Epidermal melanocyte (primary cell): ENCODE measurements around the gene GALNT10.
"Not testable (repeated sequence)": the region's sequence is repeated elsewhere in the genome, so short reads cannot be mapped to it uniquely, and the experiment has no call there.

ENCODE experiments used
- DNase-seq: peaks from one replicate; pipeline ENCODE4 v3.0.0; 2011; ENCODE audit warnings: low spot score; ENCODE audit not compliant: insufficient read length

GALNT10 gene

DNA sequence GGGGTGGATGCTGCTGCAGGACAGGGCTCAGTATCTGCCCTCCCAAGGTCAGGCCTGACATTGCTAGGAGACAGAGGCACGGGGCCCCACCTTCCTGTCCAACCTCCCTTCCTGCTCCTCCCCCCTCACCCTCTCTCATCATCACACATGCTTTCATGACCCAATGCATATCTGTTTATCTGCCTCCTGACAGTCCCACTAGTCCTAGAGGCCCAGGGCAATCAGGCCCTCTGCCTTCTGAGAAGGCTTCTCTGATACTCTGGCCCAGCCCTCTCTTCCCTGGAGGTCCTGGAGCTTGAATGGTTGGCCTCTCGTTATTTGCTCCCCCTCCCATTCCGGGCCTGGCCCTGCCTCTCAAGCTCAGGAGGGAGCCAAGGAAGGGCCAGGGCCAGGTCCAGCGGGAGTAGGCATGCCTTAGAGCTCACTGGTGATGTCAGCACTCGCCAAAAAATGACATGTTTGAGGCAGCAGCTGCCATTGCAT, 164.6 kb downstream of the GALNT10 start:
- DNase-seq, result no peak

DNA sequence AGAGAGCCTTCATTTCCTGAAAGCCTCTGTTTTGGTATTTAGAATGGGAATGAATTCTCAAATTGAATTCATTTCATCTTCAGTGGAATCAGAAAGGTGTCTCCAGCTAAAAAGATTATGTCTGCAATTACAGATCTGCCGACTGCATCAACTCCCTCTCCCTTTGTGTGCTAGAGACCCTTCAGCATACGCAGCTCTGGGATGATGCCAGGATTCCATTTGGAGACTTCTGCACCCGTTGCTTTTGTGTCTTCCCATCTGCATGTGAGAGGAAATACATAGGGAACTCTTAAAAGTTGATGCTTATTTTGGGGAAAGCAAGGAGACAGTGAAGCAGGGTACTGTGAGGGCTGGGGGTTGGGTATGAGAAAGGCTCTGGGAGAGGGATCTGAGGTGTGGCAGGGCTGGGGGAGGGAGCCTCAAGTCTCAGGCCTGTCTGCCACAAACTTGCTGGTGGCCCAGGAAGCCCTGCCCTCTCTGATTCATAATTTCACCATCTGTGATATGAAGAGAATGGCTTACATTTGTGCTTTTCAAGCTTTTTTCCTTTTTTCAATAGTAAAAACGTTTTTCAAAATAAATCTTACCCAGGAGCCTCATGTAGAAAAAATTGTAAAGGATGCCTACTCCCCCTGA, 165.6 kb downstream of the GALNT10 start:
- DNase-seq, result no peak

DNA sequence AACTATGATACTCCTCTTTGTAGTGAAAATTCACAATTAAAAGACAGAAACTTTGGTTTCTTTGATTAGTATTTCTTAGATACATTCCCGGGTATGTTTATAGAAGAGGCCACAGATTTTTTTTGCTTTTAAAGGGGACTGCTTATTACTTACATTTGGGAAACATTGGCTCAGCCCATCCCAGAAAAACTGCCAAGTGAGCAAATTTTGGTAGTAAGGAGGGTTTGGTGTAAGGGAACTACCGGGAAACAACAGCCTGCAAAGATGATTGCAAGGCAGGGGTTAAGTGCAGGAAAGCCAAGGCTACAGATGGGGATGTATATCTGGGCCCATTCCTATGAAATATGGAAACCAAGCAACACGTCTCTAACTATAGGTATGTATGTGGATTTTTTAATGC, 166.4 kb downstream of the GALNT10 start:
- no peak for DNase-seq

DNA sequence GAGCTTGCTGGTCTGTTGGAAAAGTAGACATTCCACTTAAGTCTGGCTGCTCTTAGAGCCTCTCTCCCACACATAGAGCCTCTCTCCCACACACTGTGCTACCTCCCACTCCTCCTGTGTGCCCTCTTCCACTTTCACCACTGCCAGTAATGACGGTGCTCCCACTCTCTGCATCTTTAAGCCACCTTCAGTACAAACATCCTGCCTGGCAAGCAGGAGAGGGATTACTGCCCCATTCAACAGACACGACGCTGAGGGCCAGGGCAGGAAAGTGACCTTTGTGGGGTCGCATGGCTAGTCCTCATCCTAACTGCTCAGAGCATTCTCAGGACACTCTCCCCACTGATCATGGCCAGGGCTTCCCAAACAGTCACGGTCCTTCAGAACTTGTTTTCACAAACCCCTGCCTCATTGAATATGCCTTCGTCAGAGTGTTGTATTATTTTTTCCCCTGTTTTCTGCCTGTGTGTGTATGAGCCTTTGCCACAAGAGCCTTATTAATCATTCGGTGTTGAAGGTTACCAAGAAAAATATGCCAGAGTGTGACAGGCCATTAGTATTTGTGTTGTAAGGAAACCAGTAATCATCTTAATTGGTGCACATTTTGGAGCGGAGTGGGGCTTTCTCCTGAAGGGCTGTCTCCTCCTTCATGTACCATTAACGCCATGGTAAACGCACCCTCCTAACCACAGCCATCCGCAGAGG, 168.1 kb downstream of the GALNT10 start:
- no peak for DNase-seq

DNA sequence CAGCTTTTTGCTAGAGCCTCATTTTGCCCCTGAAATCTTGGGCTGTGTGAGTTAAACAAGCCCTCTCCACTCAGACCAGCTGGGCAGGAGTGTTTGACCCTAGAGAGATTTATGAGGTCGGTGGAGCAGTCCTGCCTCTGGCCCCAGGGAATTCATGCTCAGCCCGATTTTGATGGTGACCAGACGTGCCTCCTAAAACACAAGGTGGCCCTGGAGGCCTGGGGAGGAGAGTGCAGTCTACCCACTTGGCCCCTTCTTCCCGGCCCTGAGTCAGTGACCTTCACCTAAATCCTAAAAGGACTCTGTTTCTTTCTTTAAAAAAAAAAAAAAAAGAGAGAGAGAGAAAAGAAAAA, 168.7 kb downstream of the GALNT10 start:
- no peak for DNase-seq

DNA sequence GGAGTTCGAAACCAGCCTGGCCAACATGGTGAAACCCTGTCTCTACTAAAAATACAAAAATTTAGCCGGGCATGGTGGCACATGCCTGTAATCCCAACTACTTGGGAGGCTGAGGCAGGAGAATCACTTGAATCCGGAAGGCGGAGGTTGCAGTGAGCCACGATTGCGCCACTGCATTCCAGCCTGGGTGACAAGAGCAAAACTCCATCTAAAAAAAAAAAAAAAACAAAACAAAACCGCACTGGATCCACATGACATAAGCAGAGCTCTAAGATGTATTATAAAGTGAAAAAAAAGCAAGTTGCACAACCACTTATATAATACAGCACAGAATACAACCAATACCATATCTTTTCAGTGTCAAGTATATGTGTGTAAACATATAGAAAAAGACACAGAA, 169.7 kb downstream of the GALNT10 start:
- DNase-seq, result not testable (repeated sequence)

DNA sequence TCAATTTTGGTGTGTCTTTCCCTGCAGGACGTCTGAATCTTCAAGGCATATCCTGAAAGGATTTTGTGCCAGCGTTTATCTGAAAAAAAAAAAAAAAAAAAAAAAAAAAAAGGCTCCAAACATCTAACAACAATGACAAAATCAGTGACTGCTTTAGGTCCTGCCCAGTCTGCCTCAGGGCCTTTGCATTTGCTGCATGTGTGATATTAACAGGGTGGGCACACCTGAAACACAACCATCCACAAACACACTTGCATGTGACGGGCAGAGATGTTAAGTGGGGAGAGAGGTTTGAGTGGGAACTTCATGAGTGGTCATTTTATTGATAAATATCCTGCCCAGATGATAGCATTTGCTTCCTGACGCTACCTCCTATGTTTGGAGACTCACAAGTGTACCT, 172.9 kb downstream of the GALNT10 start:
- DNase-seq, result no peak

DNA sequence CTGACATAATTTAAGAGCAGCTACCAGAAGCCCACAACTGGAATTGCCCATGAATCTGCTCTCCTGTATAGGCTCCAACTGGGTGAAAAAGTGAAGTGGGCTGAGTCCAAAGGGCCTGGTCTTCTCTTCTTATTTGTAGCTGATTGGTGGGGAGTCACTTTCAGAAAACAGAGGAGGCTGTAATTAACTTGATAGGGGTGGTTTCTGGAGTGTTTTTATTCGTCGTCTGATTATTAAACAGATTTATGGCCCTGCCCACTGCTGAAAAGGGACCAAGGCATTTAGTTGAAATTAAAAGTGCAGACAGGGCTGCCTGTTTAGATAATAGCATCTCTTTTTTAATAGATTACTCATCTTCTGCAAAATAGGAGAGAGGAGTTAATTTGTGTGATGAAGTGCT, 174.2 kb downstream of the GALNT10 start:
- no peak for DNase-seq

DNA sequence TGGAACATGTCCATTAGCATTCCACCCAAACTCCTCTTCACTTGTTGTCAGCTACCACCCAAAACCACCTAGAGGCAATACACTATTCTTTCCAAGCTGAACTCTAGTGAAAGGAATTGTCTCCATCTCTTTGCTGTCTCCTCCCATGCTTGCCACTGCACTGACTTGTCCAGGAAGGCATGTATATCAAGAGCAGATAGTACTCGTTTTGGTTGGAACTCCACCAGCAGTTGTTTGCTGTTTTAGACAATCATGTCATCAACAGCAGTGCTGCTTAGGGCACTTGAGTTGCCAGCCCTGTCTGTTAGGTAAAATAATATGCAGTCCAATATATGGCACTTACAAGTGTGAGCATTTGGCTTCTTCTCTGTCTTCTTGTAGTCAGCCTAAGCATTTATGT, 175.3 kb downstream of the GALNT10 start:
- no peak for DNase-seq

DNA sequence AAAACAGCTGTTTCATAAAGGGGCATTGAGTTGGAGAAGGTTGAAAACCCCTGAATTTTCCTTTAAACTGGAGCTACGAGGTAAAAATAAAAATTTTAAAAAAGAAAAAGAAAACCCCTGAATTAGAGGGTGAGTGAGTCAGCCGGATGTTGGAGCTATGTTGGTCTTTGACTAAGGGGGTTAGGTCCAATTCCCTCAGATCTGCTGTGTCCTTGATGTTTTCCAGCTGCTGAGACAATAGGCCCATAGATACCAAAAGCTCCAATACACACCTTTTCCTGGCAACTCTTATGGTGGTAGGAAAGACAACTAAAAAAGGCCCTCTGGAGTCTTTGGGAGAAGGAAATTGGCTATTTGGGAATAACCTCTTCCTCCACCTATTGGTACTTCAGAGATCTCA, 175.8 kb downstream of the GALNT10 start:
- DNase-seq, result no peak

DNA sequence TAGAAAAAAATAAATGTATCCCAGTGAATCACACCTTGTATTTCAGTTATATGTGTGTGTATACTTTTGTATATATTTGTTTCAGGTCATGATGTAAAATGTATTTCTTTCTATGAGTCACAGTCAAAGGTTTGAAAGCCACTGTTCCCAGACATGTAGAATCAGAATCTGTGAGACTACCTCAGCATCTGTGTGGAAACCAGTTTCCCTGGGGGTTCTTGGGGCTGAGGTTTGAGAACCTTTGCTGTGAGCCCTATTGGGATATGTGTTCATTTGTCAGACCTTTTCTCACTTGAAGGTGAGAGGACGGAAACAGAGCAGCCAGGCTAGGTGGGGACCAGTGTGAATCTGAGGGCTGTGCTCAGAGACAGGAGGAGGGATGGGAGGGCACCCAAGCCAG, 176.6 kb downstream of the GALNT10 start:
- DNase-seq, result no peak

DNA sequence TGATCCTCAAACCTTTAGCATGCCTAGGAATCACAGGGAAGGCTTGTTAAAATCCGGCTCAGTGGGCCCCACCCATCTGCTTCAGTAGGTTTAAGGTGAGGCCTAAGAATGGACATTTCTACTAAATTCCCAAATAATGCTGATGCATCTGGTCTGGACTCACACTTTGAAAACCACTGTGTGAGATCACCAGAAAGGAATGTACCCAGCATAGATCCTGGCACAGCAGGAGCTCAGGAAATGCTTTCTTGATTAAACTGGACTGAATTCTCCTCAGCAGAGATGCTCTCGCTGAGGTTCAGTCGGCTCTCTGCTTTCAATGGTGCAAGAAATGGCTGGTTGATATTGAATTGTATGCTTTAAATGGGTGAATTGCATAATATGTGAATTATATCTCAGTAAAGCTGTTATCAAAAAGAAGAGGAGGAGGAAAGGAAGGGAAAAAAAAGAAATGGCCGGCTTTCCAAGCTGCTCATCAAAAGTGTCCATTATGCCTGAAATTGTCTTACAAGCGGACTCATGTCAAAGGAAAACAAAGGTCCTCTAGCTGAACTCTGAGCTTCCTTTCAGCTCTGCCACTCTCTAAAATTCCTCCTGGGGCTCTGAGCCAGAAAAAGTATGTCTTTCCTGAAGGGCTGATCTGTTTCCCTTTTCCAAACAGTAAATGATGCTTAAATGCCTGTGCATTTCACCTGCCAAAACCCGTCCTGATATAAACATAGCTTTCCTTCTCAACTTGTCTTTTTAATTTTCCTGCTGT, 177.7 kb downstream of the GALNT10 start:
- peak; percentile 79 for DNase-seq

DNA sequence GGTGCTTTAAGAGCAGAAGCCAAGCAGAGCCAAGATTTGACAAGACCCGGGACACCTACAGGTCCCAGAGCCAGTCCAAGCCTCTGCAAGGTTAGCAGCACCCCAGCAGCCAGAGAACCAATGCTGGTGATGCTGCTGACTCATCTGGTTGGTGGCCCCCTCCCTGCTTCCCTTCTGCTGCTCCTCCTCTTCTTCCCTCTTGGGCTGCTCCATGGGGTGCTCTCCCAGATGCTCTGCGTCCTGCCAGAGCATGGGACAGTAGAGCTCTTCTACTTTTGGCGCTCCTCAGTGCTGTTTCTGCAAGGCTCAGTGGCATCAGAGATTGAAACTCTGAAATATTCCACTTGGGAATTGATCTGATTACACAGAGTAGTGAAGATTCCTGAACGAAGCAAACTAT, 179.1 kb downstream of the GALNT10 start:
- no peak for DNase-seq

DNA sequence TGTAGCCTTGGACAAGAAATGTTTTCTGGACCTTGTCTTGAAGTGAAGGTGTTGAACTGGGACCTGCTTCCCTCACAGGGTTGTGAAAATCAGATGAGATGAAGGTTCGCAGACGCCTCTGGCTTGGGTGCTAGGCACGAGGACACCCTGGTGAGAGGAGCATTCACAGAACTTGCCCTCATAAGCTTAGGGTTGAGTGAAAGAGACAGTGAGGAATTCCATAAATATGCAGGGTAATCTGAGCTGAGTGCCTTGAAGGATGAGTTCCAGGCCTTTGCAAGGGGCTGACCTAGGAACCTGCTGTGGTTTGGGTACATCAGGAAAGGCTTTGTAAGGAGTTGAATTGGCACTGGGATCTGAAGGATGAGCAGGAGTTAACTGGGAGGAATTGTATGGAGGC, 179.6 kb downstream of the GALNT10 start:
- no peak for DNase-seq

DNA sequence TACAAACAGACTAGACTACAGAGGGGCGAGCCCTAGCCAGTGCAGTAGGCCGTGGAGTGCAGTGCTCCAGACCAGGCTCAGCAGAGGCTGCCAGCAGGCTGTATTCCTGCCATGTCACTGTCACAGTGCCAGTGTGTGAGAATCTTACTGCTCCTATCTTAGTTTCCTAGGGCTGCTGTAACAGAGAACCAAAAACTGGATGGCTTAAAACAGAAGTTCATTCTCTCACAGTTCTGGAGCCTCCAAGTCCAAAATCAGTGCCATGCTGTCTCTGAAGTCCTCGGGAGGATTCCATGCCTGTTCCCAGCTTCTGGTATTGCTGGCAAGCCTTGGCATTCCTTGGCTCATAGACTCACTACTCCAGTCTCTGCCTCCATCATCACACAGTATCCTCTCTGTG, 180.3 kb downstream of the GALNT10 start:
- DNase-seq, result no peak

DNA sequence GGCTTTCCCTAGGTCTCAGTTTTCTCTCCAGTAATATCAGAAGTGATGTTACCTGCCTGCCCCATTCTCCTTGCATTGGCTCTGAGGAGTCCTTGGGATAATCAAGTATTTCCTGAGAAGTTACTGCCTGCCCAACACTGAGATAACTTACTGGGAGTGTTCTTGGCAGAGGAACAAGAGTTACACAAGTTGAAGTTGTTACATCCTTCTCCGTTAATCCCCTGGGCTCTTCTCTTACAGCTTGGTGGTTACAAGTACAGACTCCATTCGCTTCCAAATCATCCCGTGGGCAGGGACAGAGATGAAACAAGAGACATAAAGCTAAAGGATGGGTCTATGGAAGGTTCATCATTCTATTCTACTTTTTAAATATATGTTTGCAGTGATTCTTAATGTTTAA, 181.2 kb downstream of the GALNT10 start:
- DNase-seq, result no peak

DNA sequence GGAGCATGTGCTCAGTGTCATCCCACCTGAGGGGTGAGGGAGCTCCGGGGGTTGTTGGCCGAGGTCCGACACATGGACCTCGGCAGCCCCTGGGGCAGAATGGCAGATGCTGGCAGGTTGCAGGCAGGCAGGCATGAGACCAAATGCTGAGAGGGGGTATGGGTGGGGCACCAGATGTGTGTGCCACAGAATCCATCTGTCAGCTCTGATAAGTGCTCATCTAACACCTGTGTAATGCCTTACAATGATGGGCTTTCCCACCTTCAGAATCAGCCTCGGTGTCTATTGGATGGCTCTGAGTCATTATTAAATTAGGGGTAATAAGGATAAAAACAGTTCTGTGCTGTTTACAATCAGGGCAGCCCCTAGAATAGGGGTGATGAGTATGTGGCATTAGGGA, 182.1 kb downstream of the GALNT10 start:
- DNase-seq, result no peak

DNA sequence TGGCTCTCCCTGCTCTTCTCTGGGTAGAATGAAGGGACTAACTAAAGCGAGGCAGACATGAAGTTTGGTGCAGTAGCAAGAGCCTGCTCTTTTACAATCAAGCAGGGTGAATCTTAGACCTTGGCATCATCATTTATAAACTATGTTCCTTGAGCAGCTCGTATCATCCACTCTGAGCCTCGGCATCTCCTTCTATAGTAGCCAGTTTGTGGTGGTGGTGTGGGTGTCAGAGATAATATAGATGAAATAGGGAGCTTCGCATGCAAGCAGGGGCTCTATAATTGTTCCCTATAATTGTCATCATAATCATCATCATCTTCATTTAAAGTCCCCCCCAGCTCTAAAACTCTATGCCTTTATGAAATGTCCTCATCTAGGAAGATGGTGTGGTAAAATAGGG, 182.8 kb downstream of the GALNT10 start:
- no peak for DNase-seq

DNA sequence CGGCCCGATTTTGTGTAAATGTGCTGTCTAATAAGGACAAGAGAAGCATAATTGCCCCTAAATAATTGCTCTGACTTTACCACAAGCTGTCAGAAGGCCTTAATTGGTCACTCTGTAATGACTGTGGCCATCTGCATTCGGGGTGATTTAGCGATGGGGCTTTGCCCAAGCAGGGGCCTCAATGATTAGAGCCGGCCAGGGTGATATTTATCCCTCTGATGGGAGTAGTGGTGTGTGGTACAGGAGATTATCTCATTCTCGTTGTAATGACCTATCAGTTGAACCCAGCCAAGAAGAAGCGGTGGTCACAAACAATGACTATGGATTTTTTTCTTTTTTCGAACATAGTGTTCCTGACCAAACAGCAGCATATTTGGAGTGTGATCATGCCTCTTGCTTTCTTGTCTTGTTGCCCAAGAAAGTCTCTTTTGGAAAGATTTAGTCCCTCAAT, 183.2 kb downstream of the GALNT10 start:
- DNase-seq, result no peak

DNA sequence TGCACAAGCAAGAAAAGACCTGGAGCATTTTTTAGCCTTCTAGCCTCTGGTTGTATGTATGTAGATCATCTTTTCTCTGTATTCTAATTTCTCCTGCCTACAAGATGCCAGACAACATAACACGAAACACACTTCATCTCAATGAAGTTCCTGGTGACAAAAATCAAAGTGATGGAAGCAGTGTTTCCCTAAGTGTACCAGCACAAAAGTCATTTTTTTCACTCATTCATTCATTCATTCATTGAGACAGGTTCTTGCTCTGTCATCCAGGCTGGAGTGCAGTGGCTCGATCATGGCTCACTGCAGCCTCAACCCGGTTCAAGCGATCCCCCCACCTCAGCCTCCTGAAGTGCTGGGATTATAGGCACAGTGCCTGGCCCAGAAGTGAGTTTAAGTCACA, 183.7 kb downstream of the GALNT10 start:
- DNase-seq, result no peak

DNA sequence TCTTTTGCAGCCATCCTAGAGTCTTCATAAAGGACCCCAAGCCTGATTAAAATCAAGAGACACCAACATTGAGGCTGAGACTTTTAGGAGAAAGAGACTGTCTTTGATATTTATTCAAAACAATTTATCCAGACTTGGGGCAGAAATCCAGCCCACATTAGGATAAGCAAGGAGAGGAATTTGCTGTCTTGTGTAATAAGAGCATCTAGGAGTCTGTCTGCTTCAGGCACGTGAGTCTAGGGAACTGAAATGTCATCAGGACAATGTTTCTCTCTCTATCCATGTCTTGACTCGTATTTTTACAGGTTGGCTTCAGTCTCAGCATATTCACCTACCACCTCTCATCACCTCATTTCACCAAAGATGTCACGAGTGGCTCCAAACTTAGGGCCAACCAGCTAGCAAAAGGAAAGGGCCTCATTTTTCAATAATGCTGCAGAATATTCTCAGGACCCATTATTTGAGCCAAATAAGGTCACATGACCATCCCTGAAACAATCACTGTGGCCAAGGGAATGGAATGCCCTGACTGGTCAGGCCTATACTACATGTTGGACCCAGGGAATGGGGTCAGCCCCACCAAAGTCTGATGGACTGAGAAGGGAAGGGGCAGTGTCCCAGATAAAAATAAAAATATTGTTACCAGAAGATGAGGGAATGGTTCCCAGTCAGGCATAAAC, 184.9 kb downstream of the GALNT10 start:
- DNase-seq, result no peak

DNA sequence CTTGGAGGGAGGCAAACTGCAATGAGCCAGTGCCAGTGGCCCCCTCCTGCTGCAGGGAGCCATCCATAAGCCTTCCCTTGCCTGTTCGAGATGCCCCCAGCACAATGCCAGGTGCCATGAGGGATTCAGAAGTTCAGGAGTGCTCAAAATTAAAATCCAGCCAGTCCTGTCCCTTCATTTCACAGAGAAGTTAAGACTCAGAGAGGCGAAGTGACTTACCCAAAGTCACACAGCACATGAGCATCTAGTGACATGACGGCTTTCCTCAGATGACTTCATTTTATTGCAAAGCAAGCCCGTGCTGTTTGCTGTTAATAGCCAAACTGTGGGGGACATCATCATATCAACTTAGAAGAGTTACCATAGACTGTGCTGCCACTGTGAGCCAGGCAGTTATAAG, 185.9 kb downstream of the GALNT10 start:
- no peak for DNase-seq
